GM12865 (cell line): ENCODE data around the gene ZBTB7C.

ENCODE experiments used
- DNase-seq: peaks from one replicate; pipeline ENCODE4 v3.0.0; 2010; ENCODE audit warnings: low read depth
- H3K4me3 ChIP-seq: 2 replicates; pipeline ENCODE4 v1.5.1; 2011; ENCODE audit warnings: mild to moderate bottlenecking, low read depth, low read length, control low read depth
- TF ChIP-seq, protein P1 (sequence below): IDR thresholded peaks from 2 replicates; pipeline ENCODE4 v1.5.1; 2011; ENCODE audit warnings: low read length, control low read depth, low read depth, inconsistent platforms; ENCODE audit not compliant: insufficient read depth; ENCODE audit errors: missing control alignments

ZBTB7C gene

DNA sequence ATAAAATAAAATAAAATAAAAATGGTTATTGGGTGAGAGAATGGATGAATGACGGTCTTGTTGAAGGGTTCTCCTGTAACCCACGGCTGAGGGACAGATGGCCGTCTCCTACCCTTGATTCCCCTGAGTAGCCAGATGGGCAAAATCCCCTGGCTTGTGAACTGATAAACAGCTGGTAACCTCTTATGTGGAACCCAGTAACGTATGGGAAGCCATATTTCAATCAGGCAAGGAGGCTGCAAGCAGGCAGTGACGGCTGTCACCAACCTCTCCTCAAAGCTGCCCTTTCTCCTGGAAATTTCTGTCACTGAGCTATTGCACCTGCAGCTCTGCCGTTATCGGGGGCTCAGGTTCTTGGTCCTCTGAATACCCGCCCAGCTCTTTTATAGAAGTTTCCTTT lies 313.5 kb downstream of the ZBTB7C start:
- DNase-seq = no peak
- no peak overlapping the region for H3K4me3 ChIP-seq
- TF ChIP-seq, protein P1, sequence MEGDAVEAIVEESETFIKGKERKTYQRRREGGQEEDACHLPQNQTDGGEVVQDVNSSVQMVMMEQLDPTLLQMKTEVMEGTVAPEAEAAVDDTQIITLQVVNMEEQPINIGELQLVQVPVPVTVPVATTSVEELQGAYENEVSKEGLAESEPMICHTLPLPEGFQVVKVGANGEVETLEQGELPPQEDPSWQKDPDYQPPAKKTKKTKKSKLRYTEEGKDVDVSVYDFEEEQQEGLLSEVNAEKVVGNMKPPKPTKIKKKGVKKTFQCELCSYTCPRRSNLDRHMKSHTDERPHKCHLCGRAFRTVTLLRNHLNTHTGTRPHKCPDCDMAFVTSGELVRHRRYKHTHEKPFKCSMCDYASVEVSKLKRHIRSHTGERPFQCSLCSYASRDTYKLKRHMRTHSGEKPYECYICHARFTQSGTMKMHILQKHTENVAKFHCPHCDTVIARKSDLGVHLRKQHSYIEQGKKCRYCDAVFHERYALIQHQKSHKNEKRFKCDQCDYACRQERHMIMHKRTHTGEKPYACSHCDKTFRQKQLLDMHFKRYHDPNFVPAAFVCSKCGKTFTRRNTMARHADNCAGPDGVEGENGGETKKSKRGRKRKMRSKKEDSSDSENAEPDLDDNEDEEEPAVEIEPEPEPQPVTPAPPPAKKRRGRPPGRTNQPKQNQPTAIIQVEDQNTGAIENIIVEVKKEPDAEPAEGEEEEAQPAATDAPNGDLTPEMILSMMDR = no peak

DNA sequence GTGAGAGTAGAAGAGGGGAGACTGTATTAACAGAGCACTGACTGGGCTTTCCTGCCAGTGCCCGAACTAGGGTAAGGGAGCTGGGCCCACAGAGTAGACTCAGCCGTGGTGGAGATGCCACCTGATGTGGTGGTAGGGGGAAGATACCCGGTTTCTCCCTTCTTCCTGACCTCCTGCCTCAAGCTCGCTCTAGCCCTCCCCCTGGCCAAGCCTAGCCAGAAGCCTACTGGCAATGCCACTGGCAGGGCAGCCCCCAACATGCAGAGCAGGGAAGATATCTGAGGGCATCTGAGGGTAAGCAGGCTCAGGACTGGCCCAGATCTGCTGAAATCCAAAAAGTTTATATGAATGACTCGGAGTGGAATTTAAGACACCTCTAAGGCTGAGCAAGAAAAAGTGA lies 316.1 kb downstream of the ZBTB7C start:
- DNase-seq = no peak
- H3K4me3 ChIP-seq = no peak overlapping the region

DNA sequence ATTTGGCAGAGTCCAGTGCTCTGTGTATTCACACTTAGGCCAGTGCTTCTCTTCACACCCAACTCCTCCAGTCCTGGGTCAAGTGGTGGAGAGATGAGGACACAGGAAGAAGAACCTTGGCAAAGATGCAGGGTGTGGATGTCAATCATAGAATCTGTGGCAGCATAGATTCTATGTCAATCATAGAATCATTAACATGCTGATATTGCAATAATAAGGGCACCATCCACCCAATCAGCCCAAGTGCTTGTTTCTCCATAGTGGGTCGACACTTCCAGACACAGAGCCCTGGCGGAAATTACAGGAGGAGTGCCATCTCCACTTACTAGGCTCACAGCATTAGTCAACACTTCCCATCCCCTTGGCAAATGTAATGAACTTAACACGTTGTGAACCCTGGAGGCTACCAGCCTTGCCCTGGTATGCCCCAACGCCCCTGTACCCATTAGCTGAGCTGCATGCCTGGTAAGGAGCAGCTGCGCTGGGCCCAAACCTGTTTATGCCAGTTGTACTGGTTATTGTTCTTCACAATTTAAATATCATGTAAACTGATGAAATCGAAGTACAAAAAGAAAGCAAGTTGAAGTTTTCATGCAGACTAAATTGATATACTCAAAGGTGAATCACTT lies 317.2 kb downstream of the ZBTB7C start:
- DNase-seq = no peak
- TF ChIP-seq, protein P1 = no peak

More for the DNA sequence above, 316.1 kb downstream of the ZBTB7C start:
- TF ChIP-seq, protein P1 = no peak

DNA sequence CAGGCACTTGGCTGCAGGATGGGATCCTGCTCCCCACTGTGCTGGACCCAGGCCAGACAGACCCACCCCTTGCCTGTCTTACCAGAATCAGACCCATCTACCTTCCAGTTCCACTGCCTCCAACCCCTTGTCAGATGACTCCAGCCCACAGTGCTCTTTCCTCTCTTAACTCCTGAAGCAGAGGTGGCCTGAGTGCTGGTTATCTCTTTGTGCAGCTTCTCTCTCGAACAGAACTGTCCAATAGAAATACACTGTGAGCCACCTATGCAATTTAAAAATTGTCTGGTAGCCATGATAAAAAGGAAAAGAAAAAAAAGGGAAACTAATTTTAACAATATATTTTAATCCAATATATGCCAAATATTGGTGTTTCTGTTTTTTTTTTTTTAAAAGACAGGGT lies 318.5 kb downstream of the ZBTB7C start:
- no peak overlapping the region for H3K4me3 ChIP-seq
- TF ChIP-seq, protein P1 = no peak
- no peak for DNase-seq

More for the DNA sequence above, 317.2 kb downstream of the ZBTB7C start:
- no peak overlapping the region for H3K4me3 ChIP-seq

DNA sequence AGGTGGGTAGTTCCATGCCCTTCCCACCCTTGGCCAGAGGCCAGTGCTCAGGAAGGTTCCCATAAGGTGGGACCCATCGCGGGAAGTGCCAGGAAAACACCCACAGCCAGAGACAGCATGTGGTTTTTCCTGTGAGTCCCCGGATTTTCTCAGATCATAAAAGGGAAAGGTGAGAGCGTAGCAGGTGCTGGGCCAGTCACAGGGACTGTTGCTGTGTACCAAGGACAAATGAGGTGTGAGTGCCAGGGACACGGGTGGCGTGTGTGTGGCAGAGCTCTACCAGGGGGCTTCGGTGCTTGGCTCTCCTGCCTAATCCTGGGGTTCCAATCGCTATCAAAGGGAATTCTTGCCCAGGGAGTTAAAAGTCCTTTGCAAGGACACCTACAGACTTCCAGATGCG lies 319.2 kb downstream of the ZBTB7C start:
- TF ChIP-seq, protein P1 = no peak
- no peak overlapping the region for H3K4me3 ChIP-seq

DNA sequence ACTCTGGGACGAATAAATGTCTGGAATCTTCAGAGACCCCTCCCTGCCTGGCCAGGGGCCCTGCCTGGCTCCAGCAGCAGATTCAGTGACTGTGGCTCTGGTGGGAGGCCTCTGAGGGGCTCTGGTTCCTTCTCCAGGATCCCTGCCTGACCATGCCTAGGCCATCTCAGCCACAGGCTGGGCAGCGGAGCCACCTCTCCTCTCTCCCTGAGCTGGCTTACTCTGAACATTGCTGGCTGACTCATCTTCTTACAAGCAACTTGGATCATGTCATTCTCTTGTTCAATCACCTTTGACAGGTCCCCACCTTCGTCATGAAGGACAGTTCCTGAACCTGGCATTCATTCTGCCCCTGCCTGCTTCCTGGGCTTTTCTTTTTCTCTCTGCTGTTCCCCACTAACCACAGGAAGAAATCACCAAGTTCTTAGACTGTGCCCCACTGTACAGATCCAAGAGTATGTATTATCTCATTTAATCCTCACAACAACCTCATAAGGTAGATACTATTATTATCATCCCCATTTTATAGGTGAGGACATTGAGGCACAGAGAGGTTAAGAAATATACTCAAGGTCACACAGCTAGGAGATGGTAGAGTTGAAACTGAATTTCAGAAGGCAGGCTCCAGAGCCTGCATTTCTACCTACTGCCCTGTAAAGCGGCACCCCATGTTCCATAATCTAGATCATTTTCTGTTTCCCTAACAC lies 323.2 kb downstream of the ZBTB7C start:
- DNase-seq = no peak
- TF ChIP-seq, protein P1 = no peak

More for the DNA sequence above, 319.2 kb downstream of the ZBTB7C start:
- no peak for DNase-seq

More for the DNA sequence above, 323.2 kb downstream of the ZBTB7C start:
- no peak overlapping the region for H3K4me3 ChIP-seq
